ENCODE data around the gene THADA.
"Not testable (repeated sequence)": the region's sequence is repeated elsewhere in the genome, so short reads cannot be mapped to it uniquely, and the experiment has no call there.

Gene THADA

DNA sequence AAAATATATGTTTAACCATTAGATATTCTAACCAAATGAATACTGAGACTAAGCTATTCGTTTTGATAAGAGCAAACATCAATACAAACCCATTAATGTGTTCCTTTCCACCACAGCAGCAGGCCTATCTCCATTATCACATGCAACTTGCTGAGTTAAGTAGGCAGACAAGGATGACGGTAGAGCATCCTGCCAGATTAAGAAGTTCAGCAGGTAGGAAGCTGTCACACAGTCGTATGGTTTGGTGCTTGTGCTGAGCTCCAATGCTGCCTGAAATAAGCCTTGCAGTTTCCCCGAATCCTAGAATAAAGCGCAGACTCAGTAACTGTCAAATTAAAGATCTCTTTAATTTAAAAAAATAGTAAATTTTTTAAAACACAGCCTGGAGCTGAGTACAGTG, 39.6 kb downstream of the THADA start:
- Mint-ChIP-seq H3K27ac (no peak overlapping the region), H3K4me1 (no peaks in the 10 kb centered on the region), H3K9me3 (no peaks in the 10 kb centered on the region), H3K4me3 (no peak overlapping the region), H3K27me3 (ENCODE audit: low read depth, poor library complexity) (no peaks in the 10 kb centered on the region), H3K36me3 (ENCODE audit: low read depth) (peaks cover 50% of the 10 kb centered on the region)
- DNase-seq = no peak
- TF ChIP-seq CTCF (IDR thresholded peaks at IDR 0.05) = no peak

- DNase-seq = no peak
- H3K27me3 Mint-ChIP-seq (ENCODE audit: low read depth, poor library complexity) = no peaks in the 10 kb centered on the region
- H3K36me3 Mint-ChIP-seq (ENCODE audit: low read depth) = peaks cover 70% of the 10 kb centered on the region
- no peak overlapping the region for H3K4me3 Mint-ChIP-seq
- no peak for TF ChIP-seq CTCF (IDR thresholded peaks at IDR 0.05)
- no peaks in the 10 kb centered on the region for H3K4me1 Mint-ChIP-seq
- H3K27ac Mint-ChIP-seq = no peak overlapping the region
- H3K9me3 Mint-ChIP-seq = peaks cover 20% of the 10 kb centered on the region
Observed at GRCh38 chr2:43553341-43553855, 42.4 kb downstream of the THADA start.

GRCh38 chr2:43551990-43552389, 43.8 kb downstream of the THADA start:
- H3K36me3 Mint-ChIP-seq (ENCODE audit: low read depth) = peaks cover 78% of the 10 kb centered on the region
- DNase-seq = no peak
- no peak overlapping the region for H3K4me3 Mint-ChIP-seq
- peaks cover 29% of the 10 kb centered on the region for H3K9me3 Mint-ChIP-seq
- no peak for TF ChIP-seq CTCF (IDR thresholded peaks at IDR 0.05)
- no peaks in the 10 kb centered on the region for H3K4me1 Mint-ChIP-seq
- H3K27me3 Mint-ChIP-seq (ENCODE audit: low read depth, poor library complexity) = no peaks in the 10 kb centered on the region
- H3K27ac Mint-ChIP-seq = no peak overlapping the region

DNA sequence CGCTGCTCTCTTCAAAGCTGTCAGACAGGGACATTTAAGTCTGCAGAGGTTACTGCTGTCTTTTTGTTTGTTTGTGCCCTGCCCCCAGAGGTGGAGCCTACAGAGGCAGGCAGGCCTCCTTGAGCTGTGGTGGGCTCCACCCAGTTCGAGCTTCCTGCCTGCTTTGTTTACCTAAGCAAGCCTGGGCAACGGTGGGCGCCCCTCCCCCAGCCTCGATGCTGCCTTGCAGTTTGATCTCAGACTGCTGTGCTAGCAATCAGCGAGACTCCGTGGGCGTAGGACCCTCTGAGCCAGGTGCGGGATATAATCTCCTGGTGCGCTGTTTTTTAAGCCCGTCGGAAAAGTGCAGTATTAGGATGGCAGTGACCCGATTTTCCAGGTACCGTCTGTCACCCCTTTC, 47.5 kb downstream of the THADA start:
- H3K4me1 Mint-ChIP-seq; H3K27ac Mint-ChIP-seq; H3K4me3 Mint-ChIP-seq; DNase-seq; H3K27me3 Mint-ChIP-seq (ENCODE audit: low read depth, poor library complexity): not testable (repeated sequence)
- Mint-ChIP-seq H3K9me3 (peaks cover 40% of the 10 kb centered on the region), H3K36me3 (ENCODE audit: low read depth) (peaks cover 62% of the 10 kb centered on the region)

- H3K4me1 Mint-ChIP-seq = no peaks in the 10 kb centered on the region
- H3K27ac Mint-ChIP-seq = no peak overlapping the region
- H3K36me3 Mint-ChIP-seq (ENCODE audit: low read depth) = peaks cover 5% of the 10 kb centered on the region
- no peak overlapping the region for H3K4me3 Mint-ChIP-seq
- DNase-seq = no peak
- TF ChIP-seq CTCF (IDR thresholded peaks at IDR 0.05) = peak; percentile 53
- H3K27me3 Mint-ChIP-seq (ENCODE audit: low read depth, poor library complexity) = peaks cover 3% of the 10 kb centered on the region
- peaks cover 16% of the 10 kb centered on the region for H3K9me3 Mint-ChIP-seq
Observed at GRCh38 chr2:43542285-43542933, 53.4 kb downstream of the THADA start.

GRCh38 chr2:43541165-43541564, 54.7 kb downstream of the THADA start:
- H3K27me3 Mint-ChIP-seq (ENCODE audit: low read depth, poor library complexity) = peaks cover 3% of the 10 kb centered on the region
- H3K9me3 Mint-ChIP-seq = peaks cover 7% of the 10 kb centered on the region
- H3K4me1 Mint-ChIP-seq = no peaks in the 10 kb centered on the region
- TF ChIP-seq CTCF (IDR thresholded peaks at IDR 0.05) = no peak
- no peak for DNase-seq
- peaks cover under 1% of the 10 kb centered on the region for H3K36me3 Mint-ChIP-seq (ENCODE audit: low read depth)
- H3K4me3 Mint-ChIP-seq = no peak overlapping the region
- no peak overlapping the region for H3K27ac Mint-ChIP-seq
